GM19397 (cell line): ENCODE data around the gene NUP210L.
"Not testable (repeated sequence)": the region's sequence is repeated elsewhere in the genome, so short reads cannot be mapped to it uniquely, and the experiment has no call there.

Experiments
- ATAC-seq: cut with Tn5 transposase; IDR thresholded peaks from one replicate; pipeline ENCODE4 v1.9.1; 2021; ENCODE audit warnings: mild to moderate bottlenecking, moderate library complexity; ENCODE audit not compliant: unreplicated experiment

Gene NUP210L

DNA sequence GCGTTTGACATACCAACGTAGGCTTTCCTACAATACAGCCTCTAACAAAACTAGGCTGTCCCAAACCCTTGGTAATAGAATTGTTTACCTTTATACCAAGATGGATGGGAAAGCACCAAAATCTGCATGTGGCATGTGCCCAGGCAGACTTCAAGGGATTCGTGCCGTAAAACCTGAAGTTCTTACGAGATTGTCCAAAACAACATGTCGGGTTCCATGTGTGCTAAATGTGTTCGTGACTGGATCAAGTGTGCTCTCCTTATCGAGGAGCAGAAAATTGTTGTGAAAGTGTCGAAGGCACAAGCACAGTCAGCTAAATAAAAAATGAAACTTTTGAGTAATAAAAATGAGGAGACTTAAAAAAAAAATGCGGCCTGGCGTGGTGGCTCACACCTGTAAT is 159.2 kb downstream of the NUP210L start:
- ATAC-seq = no peak

DNA sequence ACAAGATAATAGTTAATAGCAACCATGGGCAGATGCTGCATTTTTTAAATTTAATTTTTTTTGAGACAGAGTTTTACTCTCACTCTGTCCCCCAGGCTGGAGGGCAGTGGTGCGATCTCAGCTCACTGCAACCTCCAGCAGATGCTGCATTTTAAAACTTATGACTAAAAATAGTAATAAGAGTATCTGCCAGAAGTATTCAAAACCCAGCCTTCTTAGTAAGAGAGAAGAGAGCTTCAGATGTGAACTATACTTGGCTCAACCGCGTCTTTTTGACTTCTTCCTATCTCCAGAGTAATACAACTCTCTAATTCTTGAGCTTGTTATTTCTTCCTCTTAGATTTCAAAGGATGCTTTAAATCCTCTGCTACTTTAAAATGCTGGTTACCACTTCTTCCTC is 159.7 kb downstream of the NUP210L start:
- ATAC-seq = no peak

DNA sequence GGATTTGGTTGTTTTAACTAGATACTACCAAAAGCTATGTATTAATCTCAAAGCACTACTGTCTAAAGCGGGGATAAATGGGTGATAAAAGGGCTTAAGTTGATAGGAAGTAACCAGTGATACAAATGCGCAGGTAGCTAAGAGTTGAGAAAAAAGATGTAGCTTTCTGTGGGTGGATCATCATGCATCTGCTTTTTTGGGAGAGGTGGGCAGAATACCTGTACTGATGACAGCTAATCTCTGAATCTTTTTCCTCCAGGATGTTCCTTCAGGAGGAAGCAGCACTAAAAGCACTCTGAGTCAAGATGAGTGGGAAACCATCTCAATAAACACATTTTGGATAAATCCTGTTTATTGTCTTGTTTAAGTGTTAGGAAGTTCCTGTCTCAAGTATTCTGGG is 163.1 kb downstream of the NUP210L start:
- ATAC-seq = no peak

DNA sequence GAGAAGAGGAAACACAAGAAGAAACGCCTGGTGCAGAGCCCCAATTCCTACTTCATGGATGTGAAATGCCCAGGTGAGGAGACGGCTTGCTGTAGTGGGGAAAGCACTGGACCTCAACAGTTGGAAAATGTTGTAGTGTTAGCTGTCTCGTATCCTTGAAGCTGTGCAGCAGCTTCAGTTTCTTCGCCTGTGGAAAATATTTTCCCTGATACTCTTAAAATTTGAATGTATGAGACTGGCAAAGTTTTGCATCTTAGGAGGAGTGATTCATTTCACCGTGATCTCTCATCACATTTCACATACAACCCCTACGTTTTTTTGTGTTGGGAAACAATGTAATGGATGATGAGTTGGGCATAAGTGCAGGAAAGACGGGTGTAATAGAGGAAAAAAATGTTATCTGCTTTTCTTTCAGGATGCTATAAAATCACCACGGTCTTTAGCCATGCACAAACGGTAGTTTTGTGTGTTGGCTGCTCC is 163.7 kb downstream of the NUP210L start:
- ATAC-seq = no peak

DNA sequence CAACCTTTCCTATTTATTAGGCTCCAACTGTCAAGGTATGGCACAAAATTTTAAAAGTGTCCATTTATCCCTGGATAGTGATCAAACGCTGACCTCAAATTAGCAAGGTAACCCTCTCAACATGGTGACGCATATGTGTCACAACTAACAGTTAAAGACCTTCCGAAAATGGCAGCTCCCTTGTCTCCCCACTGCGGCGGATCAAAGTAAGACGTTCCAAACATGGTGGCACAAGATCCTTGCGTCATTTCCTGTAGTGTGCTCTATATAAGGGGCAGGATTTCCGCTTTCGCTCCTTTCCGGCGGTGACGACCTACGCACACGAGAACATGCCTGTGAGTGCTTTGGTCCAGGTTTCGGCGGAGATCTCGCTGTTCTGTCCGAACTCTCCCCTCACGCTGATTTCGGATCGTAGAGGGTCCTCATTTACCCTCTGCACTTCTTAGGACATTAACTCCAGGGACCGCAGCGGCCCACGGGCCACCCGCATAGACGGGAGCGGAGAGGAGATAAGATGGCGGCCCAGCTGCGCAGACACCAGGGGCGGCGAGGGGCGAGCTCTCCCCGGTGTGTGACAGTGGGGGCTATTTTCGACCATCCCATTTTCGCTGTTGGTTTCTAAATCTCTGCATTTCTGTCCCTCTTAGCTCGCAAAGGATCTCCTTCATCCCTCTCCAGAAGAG is 164.3 kb downstream of the NUP210L start, which contains the start of gene RPS27:
TSS of gene RPS27 (plus strand) at position 295 of the 683 bp plus-strand sequence. CDS start at position 330, 35 bp downstream.
- peak; percentile 65 for ATAC-seq

DNA sequence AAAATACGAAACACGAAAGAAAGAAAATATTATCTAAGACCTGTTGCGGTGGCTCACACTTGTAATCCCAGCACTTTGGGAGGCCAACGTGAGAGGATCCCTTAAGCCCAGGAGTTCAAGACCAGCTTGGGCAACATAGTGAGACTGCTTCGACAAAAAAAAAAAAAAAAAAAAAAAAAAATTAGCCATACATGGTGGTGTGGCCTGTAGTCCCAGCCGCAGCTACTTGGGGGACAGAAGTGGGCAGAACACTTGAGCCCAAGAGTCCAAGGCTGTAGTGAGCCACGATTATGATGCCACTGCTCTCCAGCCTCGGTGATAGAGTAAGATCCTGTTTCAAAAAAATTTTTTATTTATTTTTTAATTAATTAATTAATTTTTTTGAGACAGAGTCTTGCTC is 167.3 kb downstream of the NUP210L start:
- no peak for ATAC-seq

DNA sequence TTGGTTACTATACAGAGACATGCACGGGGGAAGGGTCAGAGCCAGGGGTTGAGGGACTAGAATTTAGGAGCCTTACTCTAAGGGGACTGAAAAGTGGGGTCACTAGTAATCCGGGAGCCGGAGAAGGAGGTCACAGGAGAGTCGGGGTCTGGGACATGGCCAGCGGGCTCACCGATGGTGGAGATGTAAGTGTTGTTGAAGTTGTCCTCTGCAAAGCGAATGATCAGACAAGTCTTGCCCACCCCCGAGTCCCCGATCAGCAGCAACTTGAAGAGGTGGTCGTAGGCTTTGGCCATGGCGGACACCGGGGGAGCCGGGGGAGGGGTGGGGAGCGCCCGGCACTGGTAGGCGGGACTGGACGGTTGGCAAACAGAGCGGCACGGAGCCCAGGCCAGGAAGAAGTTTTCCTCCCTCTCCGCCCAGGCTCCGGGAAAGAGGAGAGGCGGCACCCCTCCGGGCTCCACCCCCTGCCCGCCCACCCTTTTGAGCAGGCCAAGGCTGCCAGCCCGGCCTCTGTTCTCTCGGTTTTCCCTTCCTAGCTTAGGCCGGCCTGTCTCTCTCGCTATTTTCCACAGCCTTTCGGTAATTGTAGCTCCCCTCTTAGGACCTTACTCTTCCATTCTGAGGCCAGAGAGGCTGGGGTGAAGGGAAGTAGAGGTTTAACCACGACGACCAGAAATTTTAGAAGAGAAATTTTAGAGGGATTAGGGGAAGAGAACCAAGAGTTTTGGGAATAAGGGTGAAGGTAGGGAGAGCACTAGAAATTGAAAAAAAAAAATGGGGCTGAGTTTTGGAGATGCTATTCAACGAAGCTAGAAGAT is 168.7 kb downstream of the NUP210L start, which contains the start of gene RAB13:
TSS of gene RAB13 (minus strand) at position 399 of the 821 bp plus-strand sequence. CDS start at position 296, 103 bp downstream.
- no peak for ATAC-seq

DNA sequence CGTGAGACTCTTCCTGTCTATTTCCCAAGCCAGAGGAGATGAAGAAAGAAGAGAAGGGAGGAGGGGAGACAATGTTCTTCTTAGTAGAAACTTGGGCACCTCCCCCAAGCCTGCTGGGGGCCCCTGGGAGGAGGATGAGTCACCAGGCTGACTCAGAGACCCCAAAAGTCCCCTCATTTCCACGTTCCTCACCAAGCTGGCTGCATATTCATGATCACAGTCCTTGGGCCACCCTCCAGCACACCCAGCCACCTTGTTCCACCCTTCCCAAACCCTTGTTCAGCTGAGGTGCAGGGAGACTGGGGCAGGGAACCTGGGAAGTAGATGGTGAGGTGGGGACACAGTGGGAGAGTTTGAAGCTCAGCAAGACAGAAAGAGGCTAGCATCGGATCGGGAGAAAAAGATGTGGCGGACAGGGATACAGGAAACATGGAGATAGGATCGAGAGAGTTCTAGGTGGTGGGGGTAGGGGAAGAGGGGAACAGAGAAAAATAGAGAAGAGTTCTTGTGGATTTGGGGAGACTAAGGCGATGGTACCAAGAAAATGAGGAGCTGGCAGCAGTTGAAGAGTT is 169.4 kb downstream of the NUP210L start:
- no peak for ATAC-seq

DNA sequence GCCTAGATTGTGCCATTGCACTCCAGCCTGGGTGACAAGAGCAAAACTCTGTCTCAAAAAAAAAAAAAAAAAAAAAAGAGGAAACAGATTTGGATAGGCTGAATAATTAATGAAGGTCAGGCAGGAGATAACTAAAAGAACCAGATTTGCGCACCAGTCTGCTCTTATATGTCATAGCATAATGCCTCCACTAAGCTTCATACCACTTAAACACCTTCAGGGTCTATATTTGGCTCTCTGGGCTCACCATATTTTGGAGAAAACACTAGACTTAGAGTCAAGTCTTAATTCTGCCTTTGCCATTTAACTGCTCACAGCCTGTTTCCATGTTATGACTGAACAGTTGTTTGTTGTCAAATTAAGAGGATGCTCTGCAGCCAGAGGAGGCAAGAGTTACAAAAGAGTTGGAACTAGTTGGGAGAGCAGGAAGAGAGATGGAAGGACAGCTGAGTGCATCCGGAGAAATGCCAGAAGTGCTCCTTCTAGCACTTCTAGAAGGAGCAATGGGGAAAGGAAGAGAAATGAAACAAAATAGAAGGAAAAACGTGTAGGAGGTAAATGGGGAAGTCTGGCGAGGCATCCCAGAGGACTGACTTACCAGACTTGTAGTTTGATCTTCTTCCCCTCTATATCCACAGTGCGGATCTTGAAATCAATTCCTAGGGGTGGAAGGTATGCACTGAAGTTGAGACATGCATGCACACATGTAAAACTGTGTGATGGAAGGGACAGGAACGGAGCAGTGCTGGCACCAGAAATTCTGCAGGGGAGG is 170.6 kb downstream of the NUP210L start:
- no peak for ATAC-seq

DNA sequence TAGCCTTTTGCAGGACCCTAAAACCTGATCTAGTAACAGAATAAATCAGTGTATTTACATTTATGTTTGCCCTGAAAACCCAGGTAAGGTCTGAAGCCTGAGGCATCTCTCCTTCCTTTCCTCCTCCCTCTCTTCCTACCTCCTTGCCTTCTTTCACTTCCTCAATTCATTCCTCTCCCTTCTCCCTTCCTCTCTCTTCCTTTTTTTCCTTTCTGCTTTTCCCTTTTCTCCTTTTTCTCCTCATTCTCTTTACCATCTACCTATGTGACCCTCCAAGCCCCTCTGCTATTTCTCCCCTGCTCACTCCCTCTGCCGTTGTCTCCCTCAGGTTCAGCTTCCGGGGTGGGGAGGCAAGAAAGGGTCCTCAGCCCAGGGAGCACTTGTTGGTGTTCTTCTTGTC is 173.1 kb downstream of the NUP210L start:
- not testable (repeated sequence) for ATAC-seq

DNA sequence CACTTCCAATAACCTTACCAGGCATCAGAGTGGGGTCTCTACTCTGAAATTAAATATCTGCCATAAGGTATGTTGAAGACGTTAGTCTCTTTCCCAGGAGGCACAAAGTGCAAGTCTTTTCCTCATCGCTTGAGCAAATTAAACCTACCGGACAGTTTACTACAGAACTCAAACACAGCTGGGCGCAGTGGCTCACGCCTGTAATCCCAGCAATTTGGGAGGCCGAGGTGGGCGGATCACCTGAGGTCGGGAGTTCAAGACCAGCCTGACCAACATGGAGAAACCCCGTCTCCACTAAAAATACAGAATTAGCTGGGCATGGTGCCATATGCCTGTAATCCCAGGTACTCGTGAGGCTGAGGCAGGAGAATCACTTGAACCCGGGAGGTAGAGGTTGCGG is 175.8 kb downstream of the NUP210L start:
- ATAC-seq = not testable (repeated sequence)

DNA sequence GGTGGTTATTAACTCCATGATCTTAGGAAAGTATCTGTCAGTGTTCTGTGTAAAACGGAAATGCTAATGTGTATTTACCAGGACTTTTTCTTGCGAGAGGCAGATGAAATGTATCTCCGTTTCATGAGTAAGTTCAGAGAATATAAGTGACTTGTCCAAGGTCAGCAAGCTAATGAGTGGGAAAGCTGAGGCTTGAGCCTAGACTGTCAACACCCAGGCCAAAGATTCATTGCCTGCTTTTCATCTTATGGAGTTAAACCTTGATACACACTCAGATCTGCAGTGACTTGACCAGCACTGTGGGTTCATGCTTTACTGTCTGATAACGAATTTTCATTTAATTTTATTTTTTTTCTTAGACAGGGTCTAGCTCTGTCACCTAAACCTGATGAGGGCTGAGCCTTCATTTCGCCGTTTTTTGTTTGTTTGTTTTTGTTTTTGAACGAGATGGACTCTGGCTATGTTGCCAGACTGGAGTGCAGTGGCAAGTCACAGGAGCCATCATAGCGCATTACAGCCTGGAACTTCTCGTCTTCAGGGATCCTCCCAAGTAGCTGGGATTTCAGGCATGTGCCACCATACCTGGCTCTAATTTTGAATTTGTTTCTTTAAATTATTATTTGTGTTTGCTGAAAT is 176.5 kb downstream of the NUP210L start:
- ATAC-seq = no peak

DNA sequence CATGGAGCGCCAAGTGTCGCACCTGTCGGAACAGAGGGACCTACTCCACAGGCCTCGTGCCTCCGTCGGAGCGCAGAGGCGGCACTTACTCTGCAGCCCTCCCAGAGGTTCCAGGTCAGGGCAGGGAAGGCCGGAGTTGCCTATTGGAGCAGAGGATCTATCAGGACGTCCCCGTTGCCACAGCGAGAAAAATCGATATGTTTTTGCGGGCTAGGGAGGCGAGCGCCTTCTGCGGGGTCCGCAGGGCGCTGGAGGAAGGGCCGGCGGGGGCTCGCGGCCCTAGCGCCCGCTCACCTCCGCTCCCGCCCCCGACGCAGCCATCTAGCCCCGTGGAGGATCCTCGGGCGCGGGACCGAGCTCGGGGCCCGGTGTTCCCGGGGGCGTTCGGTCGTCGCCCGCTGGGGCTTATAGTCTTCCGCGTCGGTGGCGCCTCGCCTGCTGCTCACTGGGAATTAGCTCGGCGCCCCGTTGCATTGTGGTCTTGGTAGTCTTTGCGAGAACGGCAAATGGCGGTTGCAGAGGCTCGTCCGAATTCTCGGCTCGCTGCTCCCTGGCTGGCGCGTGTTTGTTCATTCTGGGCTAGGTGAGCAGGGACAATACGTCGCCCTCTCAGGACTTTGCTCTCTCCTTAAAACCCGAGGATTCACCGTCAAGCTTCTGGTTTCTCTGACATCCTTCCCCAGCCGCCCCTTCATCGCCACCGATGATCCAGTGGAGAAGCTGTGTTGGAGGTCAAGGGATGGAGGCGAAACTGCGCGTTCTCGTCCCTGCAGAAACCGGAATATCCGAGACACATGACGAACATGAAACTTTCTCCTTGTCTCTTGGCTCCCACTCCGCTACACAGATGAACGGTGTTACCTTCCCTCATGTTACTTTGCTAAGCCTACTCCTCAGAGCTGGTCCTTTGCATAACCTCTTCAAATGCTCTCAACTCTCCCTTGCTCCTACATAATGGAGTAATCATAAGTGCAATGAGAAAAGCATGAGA is 177.3 kb downstream of the NUP210L start, which contains the start of gene JTB:
TSS of gene JTB (minus strand) at position 425 of the 991 bp plus-strand sequence. CDS start at position 3, 422 bp downstream.
- peak; percentile 79 for ATAC-seq

DNA sequence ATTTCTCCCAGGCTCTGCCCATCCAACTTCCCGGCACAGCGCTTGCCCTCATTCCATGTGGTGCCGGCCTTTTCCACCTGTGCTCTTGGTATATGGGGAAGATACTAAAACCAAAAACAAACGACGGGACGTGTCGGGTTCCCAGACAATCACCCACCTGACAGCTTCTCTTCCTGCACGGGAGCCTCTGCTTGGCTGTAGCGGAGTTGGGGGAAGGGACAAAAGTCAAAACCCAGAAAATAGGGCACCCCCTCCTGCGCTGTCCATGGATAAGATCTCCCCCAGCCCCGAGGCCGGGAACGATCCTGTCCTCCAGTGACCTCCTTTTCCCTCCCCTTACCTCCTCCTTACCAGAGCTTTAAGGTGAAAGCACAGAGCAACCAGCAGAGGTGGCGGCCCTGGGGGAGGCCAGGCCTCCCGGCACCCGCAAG is 178.0 kb downstream of the NUP210L start:
- ATAC-seq = no peak

DNA sequence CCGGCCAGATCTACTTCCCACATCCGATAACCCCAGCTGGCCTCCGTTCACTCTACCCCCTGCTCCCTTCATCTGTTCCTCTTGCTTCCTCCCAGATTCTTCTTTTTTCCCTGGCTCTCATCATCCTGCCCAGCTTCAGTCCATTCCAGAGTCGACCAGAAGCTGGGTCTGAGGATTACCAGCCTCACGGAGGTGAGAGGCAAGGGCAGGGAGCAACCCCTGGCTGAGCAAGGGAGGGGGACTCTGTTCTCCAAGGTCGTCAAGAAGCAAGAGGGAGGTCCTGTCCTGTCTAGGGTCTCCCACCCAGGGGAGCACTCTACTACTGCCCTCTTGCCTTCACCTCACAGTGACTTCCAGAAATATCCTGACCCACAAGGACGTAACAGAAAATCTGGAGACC is 181.3 kb downstream of the NUP210L start:
- no peak for ATAC-seq

DNA sequence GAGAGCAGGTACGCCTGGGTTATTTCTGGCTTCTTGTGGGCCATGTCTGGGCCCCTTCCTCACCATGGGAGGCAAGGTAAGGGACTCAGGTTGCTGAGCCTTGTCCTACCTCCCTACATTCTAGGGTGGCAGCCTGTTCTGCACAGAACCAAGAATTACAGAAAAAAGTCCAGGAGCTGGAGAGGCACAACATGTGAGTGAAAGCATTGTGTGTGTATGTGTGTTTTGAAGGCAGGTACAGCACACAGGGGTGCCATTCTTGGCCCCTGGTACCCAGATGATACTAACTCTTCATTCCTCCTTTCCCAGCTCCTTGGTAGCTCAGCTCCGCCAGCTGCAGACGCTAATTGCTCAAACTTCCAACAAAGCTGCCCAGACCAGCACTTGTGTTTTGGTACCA is 181.8 kb downstream of the NUP210L start:
- ATAC-seq = no peak

DNA sequence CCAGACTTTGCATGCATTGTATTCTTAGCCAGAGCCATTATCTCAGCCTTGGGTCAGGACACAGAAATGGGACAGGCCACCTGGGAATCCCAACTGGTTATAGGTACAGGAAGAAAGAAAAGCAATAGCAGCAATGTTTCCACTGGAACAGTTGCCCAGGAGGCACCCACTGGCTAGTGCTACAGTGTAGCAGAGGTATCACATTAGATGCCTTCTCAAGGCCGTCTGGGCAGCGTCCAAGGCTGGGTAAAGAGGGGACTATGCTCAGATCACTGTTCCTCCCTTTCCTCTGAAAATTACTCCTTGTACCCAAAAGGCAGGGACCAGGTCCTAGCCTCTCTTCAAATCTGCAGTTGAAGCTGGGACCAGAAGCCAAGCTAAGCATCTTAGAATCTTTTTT is 184.5 kb downstream of the NUP210L start:
- no peak for ATAC-seq

DNA sequence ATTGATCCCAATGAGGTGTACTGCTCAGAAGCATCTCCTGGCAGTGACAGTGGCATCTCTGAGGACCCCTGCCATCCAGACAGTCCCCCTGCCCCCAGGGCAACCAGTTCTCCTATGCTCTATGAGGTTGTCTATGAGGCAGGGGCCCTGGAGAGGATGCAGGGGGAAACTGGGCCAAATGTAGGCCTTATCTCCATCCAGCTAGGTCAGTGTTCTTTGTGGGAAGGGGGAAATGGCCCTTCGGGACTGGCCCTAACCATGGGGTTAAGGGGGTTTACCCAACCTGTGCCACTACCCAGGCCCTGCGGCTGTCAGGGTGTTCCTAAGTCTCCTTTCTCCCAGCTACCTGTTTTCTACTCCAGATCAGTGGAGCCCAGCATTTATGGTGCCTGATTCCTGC is 185.9 kb downstream of the NUP210L start:
- ATAC-seq = no peak

DNA sequence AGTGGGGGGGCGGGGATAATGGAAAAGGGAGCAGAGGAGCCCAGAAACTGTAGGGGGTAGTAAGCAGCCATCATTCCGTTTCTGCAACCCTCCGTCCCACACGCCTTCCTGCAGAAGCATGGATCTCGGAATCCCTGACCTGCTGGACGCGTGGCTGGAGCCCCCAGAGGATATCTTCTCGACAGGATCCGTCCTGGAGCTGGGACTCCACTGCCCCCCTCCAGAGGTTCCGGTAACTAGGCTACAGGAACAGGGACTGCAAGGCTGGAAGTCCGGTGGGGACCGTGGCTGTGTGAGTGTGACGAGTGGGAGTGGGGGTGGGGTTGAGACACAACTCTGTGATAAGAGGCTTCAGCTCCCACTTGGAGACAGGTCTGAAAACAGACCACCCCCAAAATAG is 186.5 kb downstream of the NUP210L start:
- no peak for ATAC-seq
